H9 (cell line): ENCODE results near the gene SELENOI. TPM values are rescaled to one million over a fixed set of nuclear protein-coding genes. Genes with fewer than 3 reads are reported as not detected.

Experiments used
- DNase-seq: peaks from one replicate; pipeline ENCODE4 v3.0.0-alpha.2; 2017
- H2AFZ ChIP-seq: one replicate; pipeline ENCODE4 v1.6.1; 2013; ENCODE audit warnings: mild to moderate bottlenecking, low read length, control low read depth, moderate library complexity
- H2AK5ac ChIP-seq: 2 replicates; pipeline ENCODE4 v1.6.1; 2013; ENCODE audit warnings: low read length, control low read depth, mixed read lengths; ENCODE audit not compliant: insufficient read length
- H2BK120ac ChIP-seq: one replicate; pipeline ENCODE4 v1.6.1; 2013; ENCODE audit warnings: low read depth, mild to moderate bottlenecking, low read length, control low read depth, inconsistent platforms; ENCODE audit not compliant: poor library complexity, severe bottlenecking
- H2BK12ac ChIP-seq: 2 replicates; pipeline ENCODE4 v1.6.1; 2013; ENCODE audit warnings: low read length, control low read depth, mixed read lengths, low read depth; ENCODE audit not compliant: insufficient read length
- H2BK15ac ChIP-seq: 2 replicates; pipeline ENCODE4 v1.6.1; 2013; ENCODE audit warnings: low read depth, low read length, control low read depth
- H2BK20ac ChIP-seq: one replicate; pipeline ENCODE4 v1.6.1; 2013; ENCODE audit warnings: low read depth, mild to moderate bottlenecking, low read length, control low read depth, inconsistent platforms; ENCODE audit not compliant: poor library complexity, severe bottlenecking
- H2BK5ac ChIP-seq: 2 replicates; pipeline ENCODE4 v1.6.1; 2013; ENCODE audit warnings: low read length, control low read depth, mixed read lengths; ENCODE audit not compliant: insufficient read length
- H3K14ac ChIP-seq: 2 replicates; pipeline ENCODE4 v1.6.1; 2013; ENCODE audit warnings: low read length, control low read depth; ENCODE audit not compliant: insufficient read depth
- H3K18ac ChIP-seq: 2 replicates; pipeline ENCODE4 v1.6.1; 2013; ENCODE audit warnings: low read depth, mild to moderate bottlenecking, mixed read lengths, low read length, control low read depth; ENCODE audit not compliant: insufficient read length
- H3K23ac ChIP-seq: 2 replicates; pipeline ENCODE4 v1.6.1; 2013; ENCODE audit warnings: low read length, control low read depth, mixed read lengths, low read depth; ENCODE audit not compliant: insufficient read length
- H3K23me2 ChIP-seq: 2 replicates; pipeline ENCODE4 v1.6.1; 2013; ENCODE audit warnings: low read depth, mild to moderate bottlenecking, mixed read lengths, low read length, control low read depth; ENCODE audit not compliant: insufficient read length, poor library complexity, severe bottlenecking
- H3K27ac ChIP-seq: 2 replicates; pipeline ENCODE4 v1.5.1; 2013; ENCODE audit warnings: low read length, control low read depth, mixed read lengths, low read depth; ENCODE audit not compliant: insufficient read length
- H3K27me3 ChIP-seq: 2 replicates; pipeline ENCODE4 v1.6.1; 2013; ENCODE audit warnings: low read length, control low read depth, inconsistent platforms; ENCODE audit not compliant: insufficient read depth
- H3K4ac ChIP-seq: 2 replicates; pipeline ENCODE4 v1.6.1; 2013; ENCODE audit warnings: low read depth, mild to moderate bottlenecking, control low read depth, inconsistent platforms, low read length, moderate library complexity
- H3K4me1 ChIP-seq: 2 replicates; pipeline ENCODE4 v1.6.1; 2013; ENCODE audit warnings: low read length, control low read depth, inconsistent platforms; ENCODE audit not compliant: insufficient read depth
- H3K4me2 ChIP-seq: 2 replicates; pipeline ENCODE4 v1.6.1; 2013; ENCODE audit warnings: low read length, control low read depth, mixed read lengths; ENCODE audit not compliant: insufficient read length, insufficient read depth
- H3K56ac ChIP-seq: 2 replicates; pipeline ENCODE4 v1.6.1; 2013; ENCODE audit warnings: low read depth, mild to moderate bottlenecking, mixed read lengths, low read length, control low read depth; ENCODE audit not compliant: insufficient read length
- H3K79me1 ChIP-seq: 2 replicates; pipeline ENCODE4 v1.6.1; 2013; ENCODE audit warnings: low read depth, mild to moderate bottlenecking, moderate library complexity, low read length, control low read depth, inconsistent platforms; ENCODE audit not compliant: insufficient read depth, poor library complexity, severe bottlenecking
- H3K79me2 ChIP-seq: 2 replicates; pipeline ENCODE4 v1.6.1; 2013; ENCODE audit warnings: low read length, control low read depth, inconsistent platforms; ENCODE audit not compliant: insufficient read depth
- H3K9ac ChIP-seq: 2 replicates; pipeline ENCODE4 v1.6.1; 2013; ENCODE audit warnings: low read length, control low read depth, mixed read lengths; ENCODE audit not compliant: insufficient read length; ENCODE audit errors: extremely low read depth
- H3K9me3 ChIP-seq: one replicate; pipeline ENCODE4 v1.6.1; 2013; ENCODE audit warnings: low read depth, low read length, inconsistent platforms; ENCODE audit not compliant: control insufficient read depth
- H3T11ph ChIP-seq: one replicate; pipeline ENCODE4 v1.6.1; 2013; ENCODE audit warnings: mild to moderate bottlenecking, low read length, control low read depth, inconsistent platforms
- H4K20me1 ChIP-seq: one replicate; pipeline ENCODE4 v1.6.1; 2013; ENCODE audit not compliant: control insufficient read depth, insufficient read length, insufficient read depth
- H4K5ac ChIP-seq: 2 replicates; pipeline ENCODE4 v1.6.1; 2013; ENCODE audit warnings: low read depth, mild to moderate bottlenecking, mixed read lengths, low read length, control low read depth; ENCODE audit not compliant: insufficient read length
- H4K8ac ChIP-seq: replicated peaks from 2 replicates; pipeline ENCODE4 v1.6.1; 2013; ENCODE audit warnings: low read length, control low read depth, mixed read lengths, low read depth; ENCODE audit not compliant: insufficient read length
- H4K91ac ChIP-seq: 2 replicates; pipeline ENCODE4 v1.6.1; 2013; ENCODE audit warnings: low read depth, mild to moderate bottlenecking, moderate library complexity, mixed read lengths, low read length, control low read depth; ENCODE audit not compliant: insufficient read length
- H3K27ac Mint-ChIP-seq, 3 experiments: 2 replicates in 2 of 3; 3 replicates in 1 of 3; pipeline ENCODE4 v1.8.0; 2020 to 2021; ENCODE audit warnings: mixed read lengths in 3 of 3, mild to moderate bottlenecking in 1 of 3, moderate library complexity in 1 of 3
- H3K27me3 Mint-ChIP-seq: 2 replicates; pipeline ENCODE4 v1.8.0; 2021; ENCODE audit warnings: low read depth, mild to moderate bottlenecking, moderate library complexity, mixed read lengths
- H3K36me3 Mint-ChIP-seq, 3 experiments: 2 replicates in 2 of 3; 3 replicates in 1 of 3; pipeline ENCODE4 v1.8.0; 2020 to 2021; ENCODE audit warnings: low read depth in 3 of 3, mixed read lengths in 3 of 3; ENCODE audit not compliant: insufficient read depth in 1 of 3
- H3K4me1 Mint-ChIP-seq, 2 experiments: 2 replicates each; pipeline ENCODE4 v1.8.0; 2020; ENCODE audit warnings: mixed read lengths in 2 of 2
- H3K4me3 Mint-ChIP-seq, 2 experiments: 2 replicates in 1 of 2; 3 replicates in 1 of 2; pipeline ENCODE4 v1.8.0; 2020 to 2021; ENCODE audit warnings: mild to moderate bottlenecking in 2 of 2, mixed read lengths in 2 of 2, moderate library complexity in 1 of 2
- H3K9me3 Mint-ChIP-seq, 2 experiments: 2 replicates in 1 of 2; 3 replicates in 1 of 2; pipeline ENCODE4 v1.8.0; 2020; ENCODE audit warnings: mild to moderate bottlenecking in 2 of 2, mixed read lengths in 2 of 2, moderate library complexity in 1 of 2
- CTCF ChIP-seq: fragments of 200-600 bp; sonication (generic); conservative IDR thresholded peaks from 3 replicates; pipeline ENCODE4 v1.8.0; 2021; ENCODE audit warnings: antibody characterized with exemption, mild to moderate bottlenecking
- WGBS: extraction: QIAGEN DNeasy Blood & Tissue Kit; methylation state at CpG from one replicate; pipeline ENCODE4 v1.1.7; 2013; ENCODE audit warnings: missing lambda C conversion rate, low lambda C conversion rate, mixed read lengths; ENCODE audit not compliant: insufficient read length; ENCODE audit errors: extremely low coverage; 5-methylcytosine and 5-hydroxymethylcytosine counted together
- total RNA-seq: library from RNA; stranded (reverse); gene quantifications from 2 replicates; pipeline ENCODE4 v1.2.1, GENCODE V29; 2021

Gene SELENOI
- total RNA-seq, 1 experiment from 2014 or later, result 41.9 TPM

DNA sequence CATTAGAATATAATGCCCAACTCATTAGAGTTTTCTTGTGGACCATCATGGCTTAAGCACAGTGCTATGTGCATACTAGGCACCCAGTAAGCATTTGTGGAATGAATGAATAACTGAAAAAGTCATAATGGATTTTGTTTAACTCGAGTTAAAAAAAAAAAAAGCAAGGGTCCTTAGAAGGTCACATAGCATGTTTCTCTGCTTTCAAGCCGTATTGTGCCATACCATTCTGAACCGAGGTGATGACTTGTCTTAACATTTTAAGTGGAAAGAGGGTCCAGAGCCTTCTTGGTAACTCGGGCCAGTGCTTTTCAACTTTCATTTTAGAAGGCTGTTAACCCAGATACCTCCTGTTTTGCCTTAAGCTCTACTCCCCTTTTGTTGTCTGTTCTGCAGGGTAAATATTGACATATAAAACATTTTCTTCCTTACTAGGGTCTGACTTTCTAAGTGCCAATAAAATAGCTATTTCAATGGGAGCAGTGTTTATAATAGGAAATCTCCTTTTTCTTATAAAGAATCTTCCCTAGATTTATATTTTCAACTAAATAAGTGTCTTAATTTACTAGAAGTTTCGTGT, 1.4 kb downstream of the SELENOI start:
- H3K4me3 Mint-ChIP-seq, result peak overlapping the region; percentile 97 to 98

More for the DNA sequence above, 1.4 kb downstream of the SELENOI start:
- no peak overlapping the region for H4K8ac ChIP-seq
- no peak overlapping the region for H2BK5ac ChIP-seq
- no peak overlapping the region for H3T11ph ChIP-seq
- peaks cover 2% of the 10 kb centered on the region for H3K4me1 ChIP-seq
- Mint-ChIP-seq H3K36me3 (peaks cover 0 to 7% (median 2%) of the 10 kb centered on the region in 3 experiments; a peak in 4 of 7 replicates), H3K27ac (no peak overlapping the region), H3K9me3 (no peaks in the 10 kb centered on the region), H3K27me3 (no peaks in the 10 kb centered on the region), H3K4me1 (peaks cover 21 to 22% of the 10 kb centered on the region in 2 experiments)
- no peak overlapping the region for H2BK20ac ChIP-seq
- H2AK5ac ChIP-seq, result no peak overlapping the region
- WGBS, result no CpG with 5 or more reads among the region's 5 CpGs
- H3K27me3 ChIP-seq, result no peaks in the 10 kb centered on the region
- H3K23ac ChIP-seq, result no peak overlapping the region
- H3K23me2 ChIP-seq, result peaks cover 13% of the 10 kb centered on the region
- H3K18ac ChIP-seq, result no peak overlapping the region
- peak overlapping the region; percentile 74 for H3K4me2 ChIP-seq
- H3K4ac ChIP-seq, result no peak overlapping the region
- no peak overlapping the region for H4K5ac ChIP-seq
- H3K56ac ChIP-seq, result no peak overlapping the region
- no peak overlapping the region for H2BK15ac ChIP-seq
- no peaks in the 10 kb centered on the region for H4K20me1 ChIP-seq
- no peak overlapping the region for H2BK120ac ChIP-seq
- no peak for TF ChIP-seq CTCF
- H3K79me2 ChIP-seq, result peaks cover 27% of the 10 kb centered on the region; the same call in 1 of the 2 replicates
- H2BK12ac ChIP-seq, result no peak overlapping the region
- peaks cover 4% of the 10 kb centered on the region for H3K79me1 ChIP-seq
- H3K9ac ChIP-seq, result peak overlapping the region; percentile 68
- no peak for DNase-seq
- H4K91ac ChIP-seq, result no peak overlapping the region
- no peak overlapping the region for H3K14ac ChIP-seq
- H3K9me3 ChIP-seq, result no peaks in the 10 kb centered on the region
- no peak overlapping the region for H2AFZ ChIP-seq
- no peak overlapping the region for H3K27ac ChIP-seq
